GM18858 (cell line): ENCODE data around the gene SCN3A.

Source experiments
- ATAC-seq: cut with Tn5 transposase; IDR thresholded peaks from one replicate; pipeline ENCODE4 v1.9.1; 2021; ENCODE audit not compliant: unreplicated experiment

The SCN3A gene

DNA sequence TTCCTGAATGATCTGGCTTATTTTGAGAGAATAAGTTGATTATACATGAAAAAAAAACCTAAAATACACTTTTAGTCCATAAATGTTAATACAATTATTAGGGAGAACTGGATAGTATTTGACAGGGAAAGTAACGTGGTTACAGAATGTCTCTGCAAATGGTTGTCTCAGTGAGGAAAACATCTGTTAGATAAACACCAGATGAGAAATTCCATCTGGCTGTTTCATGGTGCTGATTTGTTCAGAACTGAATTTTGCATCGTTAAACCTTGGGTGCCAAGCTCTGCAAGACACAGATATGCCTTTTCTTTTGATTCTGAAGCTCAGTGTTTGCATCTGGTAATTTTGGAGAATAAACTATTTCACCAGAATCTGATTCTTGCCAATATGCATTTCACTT, 90.4 kb downstream of the SCN3A start:
- no peak for ATAC-seq

DNA sequence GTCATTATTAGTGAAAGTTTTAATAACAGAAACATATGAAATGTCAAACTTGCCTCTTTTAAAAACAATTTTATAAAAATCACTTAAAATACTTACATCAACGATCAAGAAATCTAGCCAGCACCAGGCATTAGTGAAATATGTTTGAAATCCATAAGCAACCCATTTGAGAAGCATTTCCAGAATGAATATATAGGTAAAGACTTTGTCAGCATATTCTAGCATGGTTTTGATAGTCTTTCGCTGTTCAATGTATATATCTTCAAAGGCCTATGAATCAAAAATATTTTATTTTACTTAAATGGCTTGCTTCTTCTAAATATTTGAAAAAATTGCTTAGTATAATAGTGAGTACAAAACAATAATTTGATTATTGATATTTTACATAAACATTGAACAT, 91.1 kb downstream of the SCN3A start:
- no peak for ATAC-seq

- no peak for ATAC-seq
Measured at GRCh38 chr2:165112133-165112573, 91.7 kb downstream of the SCN3A start.

- no peak for ATAC-seq
Measured at GRCh38 chr2:165110394-165110793, 93.5 kb downstream of the SCN3A start.

- ATAC-seq, result no peak
Measured at GRCh38 chr2:165109915-165110314, 93.9 kb downstream of the SCN3A start.

DNA sequence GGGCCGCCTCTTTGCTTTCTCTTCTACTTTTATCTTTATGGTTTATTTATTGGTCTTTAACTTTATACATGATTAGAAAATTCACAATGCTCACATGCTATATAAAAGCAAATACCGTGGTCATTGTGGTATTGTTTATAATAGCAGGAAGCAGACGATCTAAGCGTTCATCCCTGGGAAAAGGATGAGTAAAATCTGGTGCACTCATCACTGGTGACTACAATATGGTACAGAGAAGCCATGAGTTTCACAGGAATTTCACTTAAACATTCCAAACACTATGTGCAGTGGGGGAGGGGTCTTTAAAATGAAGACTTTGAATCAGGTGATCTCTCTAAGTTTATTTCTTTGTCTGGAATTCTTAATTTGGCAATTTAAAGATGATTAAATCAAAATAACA, 97.9 kb downstream of the SCN3A start:
- ATAC-seq, result no peak

DNA sequence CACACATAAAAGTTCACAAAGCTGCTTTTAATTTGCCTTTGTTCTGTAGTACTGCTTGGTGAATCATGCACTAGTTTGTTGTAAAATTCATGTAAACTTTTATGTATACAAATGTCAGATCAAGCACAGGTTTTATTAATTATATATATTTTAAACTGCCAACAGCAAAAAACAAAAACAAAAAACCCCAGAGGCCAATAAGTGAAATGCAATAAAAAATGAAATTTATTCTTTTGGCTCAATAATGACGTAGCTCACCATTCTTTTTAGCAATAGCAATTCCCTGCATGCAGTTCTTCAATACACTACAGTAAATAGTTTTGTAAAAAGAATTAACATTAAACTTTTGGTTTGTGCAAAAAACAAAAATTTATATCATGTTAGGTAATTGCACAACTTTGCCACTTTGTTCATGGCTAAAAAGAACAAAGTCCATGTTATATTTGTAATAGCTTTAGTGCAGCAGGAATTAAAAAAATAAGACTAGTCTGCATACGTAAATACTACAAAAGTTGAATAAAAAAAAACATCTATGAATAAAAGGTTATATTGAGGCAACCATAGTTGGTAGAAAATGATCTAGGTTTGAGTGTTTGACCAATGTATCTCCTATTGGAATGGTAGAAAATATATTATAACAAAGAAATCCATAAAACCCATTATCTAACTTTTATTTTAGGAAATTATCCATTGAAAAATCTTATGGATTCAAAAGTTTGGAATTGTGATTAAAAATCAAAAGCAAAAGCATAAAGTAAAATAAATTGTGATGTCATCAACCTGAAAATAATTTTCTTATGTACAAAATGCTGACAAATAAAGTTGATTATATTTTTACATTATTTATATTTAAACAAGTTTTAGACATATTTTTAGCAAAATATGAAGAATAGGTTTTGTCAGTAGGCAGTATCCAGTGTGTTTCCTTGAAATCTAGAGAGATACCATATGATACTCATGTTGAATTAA, 115.6 kb downstream of the SCN3A start:
- no peak for ATAC-seq

GRCh38 chr2:165086337-165086736, 117.5 kb downstream of the SCN3A start:
- no peak for ATAC-seq

GRCh38 chr2:165083326-165083725, 120.5 kb downstream of the SCN3A start:
- no peak for ATAC-seq

GRCh38 chr2:165082479-165082878, 121.4 kb downstream of the SCN3A start:
- no peak for ATAC-seq

GRCh38 chr2:165081276-165081675, 122.6 kb downstream of the SCN3A start:
- ATAC-seq, result no peak

DNA sequence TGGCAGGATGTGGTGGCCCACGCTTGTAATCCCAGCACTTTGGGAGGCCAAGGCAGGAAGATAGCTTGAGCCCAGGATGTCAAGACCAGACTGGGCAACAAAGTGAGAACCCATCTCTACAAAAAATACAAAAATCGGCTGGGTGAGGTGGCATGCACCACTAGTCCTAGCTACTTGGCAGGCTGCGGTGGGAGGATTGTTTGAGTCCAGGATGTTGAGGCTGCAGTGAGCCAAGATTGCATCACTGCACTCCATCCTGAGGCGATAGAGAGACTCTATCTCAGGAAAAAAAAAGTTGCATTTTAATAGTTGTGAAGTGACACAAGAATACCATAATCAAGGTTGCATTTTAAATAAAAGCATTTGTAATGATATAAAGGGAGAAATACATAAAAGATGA, 124.4 kb downstream of the SCN3A start:
- ATAC-seq, result no peak

DNA sequence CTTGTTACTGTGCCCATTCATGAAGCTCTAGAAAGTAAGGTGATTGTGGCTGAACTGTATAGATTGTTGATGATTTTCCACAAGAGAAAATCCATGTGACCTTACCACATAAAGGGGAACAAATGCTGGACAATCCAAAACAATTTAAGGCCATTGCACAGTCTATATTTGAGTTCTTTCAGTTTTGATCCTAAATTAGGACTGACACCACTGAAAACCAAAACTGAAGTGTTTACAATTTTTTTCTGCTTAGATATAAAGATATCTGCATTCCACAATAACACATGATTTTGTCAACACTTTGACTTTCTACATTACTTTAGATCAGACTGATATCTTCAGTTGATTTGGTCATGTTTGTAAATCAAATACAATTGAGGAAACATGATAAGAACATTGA, 124.9 kb downstream of the SCN3A start:
- ATAC-seq, result no peak

- ATAC-seq, result no peak
Measured at GRCh38 chr2:165074884-165075283, 129.0 kb downstream of the SCN3A start.

DNA sequence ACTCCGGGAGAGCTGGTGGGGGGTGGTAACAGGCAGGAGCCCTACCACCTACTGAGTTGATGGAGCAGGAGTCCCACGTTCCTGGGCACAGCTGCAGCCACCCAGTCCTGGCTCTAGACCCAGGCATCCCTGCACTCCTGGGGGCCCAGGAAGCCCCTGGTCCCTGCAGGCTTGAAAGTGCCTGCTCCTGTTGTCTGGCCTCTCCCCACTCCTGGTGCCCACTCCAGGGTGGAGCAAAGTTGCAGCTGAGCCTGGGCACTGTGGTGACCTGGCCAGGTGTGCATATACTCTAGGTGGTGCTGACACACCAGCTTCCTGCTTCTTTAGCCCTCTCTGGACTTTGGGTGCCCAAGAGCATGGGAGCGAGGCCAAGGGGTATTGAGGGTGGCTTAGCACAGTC, 129.5 kb downstream of the SCN3A start:
- no peak for ATAC-seq

- no peak for ATAC-seq
Measured at GRCh38 chr2:165070076-165070475, 133.8 kb downstream of the SCN3A start.

- no peak for ATAC-seq
Measured at GRCh38 chr2:165069151-165069550, 134.7 kb downstream of the SCN3A start.

GRCh38 chr2:165068487-165068757, 135.4 kb downstream of the SCN3A start:
- ATAC-seq, result no peak

GRCh38 chr2:165067643-165068486, 136.0 kb downstream of the SCN3A start:
- no peak for ATAC-seq

DNA sequence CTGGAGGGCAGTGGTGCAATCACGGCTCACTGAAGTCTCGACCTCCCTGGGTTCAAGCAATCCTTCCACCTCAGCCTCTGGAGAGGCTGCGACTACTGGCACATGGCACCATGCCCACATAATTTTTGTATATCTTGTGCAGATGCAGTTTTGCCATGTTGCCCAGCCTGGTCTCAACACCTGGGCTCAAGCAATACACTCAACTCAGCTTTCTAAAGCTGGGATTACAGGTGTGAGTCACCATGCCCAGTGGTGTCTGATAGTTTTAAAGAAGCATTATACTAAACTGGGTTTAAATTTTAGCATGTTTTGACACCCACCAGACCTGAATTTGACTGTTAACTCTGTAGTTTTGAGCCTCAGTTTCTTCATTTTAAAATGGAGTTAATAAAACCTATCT, 139.1 kb downstream of the SCN3A start:
- no peak for ATAC-seq

- ATAC-seq, result no peak
Measured at GRCh38 chr2:165060411-165060810, 143.4 kb downstream of the SCN3A start.
